ENCODE data around the gene PEX10. TPM values are rescaled to one million over a fixed set of nuclear protein-coding genes. Genes with fewer than 3 reads are reported as not detected.
"Not testable (repeated sequence)": the region's sequence is repeated elsewhere in the genome, so short reads cannot be mapped to it uniquely, and the experiment has no call there.

Gene PEX10
- total and polyA plus RNA-seq, 2 of the 8 experiments (the other 6 are each of a cell fraction or from before 2014, with no cell fraction given) = 24.3 to 26.9 TPM

DNA sequence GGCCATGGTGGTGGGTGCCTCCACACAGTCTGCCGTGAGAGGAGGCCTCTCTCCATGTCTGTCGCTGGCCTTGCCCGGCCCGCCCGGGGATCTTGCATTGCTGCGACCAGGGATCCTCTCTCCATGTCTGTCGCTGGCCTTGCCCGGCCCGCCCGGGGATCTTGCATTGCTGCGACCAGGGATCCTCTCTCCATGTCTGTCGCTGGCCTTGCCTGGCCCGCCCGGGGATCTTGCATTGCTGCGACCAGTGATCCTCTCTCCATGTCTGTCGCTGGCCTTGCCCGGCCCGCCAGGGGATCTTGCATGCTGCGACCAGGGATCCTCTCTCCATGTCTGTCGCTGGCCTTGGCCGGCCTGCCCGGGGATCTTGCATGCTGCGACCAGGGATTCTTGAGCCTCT is 28.0 kb upstream of the PEX10 start:
- H4K91ac ChIP-seq (replicated peaks; ENCODE audit: insufficient read length, low read length); H3K18ac ChIP-seq (ENCODE audit: extremely low read depth, low read length); H3K27ac ChIP-seq (ENCODE audit: low read depth, low read length); H2BK20ac ChIP-seq (ENCODE audit: low read length); H3K36me3 ChIP-seq (ENCODE audit: control insufficient read depth in 2 of 4, insufficient read depth in 4 of 4, low read length in 3 of 4); H3K9ac ChIP-seq (replicated peaks in 1 of 4; ENCODE audit: extremely low read depth in 1 of 4, low read depth in 3 of 4, low read length in 3 of 4); H2AFZ ChIP-seq (ENCODE audit: low read length); H3K23me2 ChIP-seq (ENCODE audit: low read depth, low read length); H4K5ac ChIP-seq (ENCODE audit: insufficient read length, low read depth, low read length); H4K20me1 ChIP-seq (replicated peaks in 1 of 2; ENCODE audit: control insufficient read depth in 1 of 2, insufficient read depth in 2 of 2, low read length in 2 of 2); H2AK5ac ChIP-seq (ENCODE audit: low read depth, low read length); H3K4me2 ChIP-seq (ENCODE audit: insufficient read depth in 1 of 2, low read depth in 2 of 2, low read length in 2 of 2); H3K4me1 ChIP-seq (replicated peaks in 1 of 4; ENCODE audit: control insufficient read depth in 3 of 4, insufficient read depth in 4 of 4, low read length in 3 of 4); POLR2A ChIA-PET (ENCODE audit: partially characterized antibody); H3K79me1 ChIP-seq (ENCODE audit: low read depth, low read length); H3K4me3 ChIP-seq (ENCODE audit: extremely low read depth in 1 of 4, insufficient read depth in 2 of 4, low read depth in 3 of 4, low read length in 4 of 4); H2BK120ac ChIP-seq (replicated peaks; ENCODE audit: low read depth, low read length); H3K56ac ChIP-seq (replicated peaks; ENCODE audit: insufficient read length, low read depth, low read length); H2BK15ac ChIP-seq (ENCODE audit: low read length); H3K23ac ChIP-seq (ENCODE audit: insufficient read length); H2BK5ac ChIP-seq (ENCODE audit: low read depth, low read length); H3K4ac ChIP-seq (replicated peaks; ENCODE audit: insufficient read length, low read depth, low read length); H3K14ac ChIP-seq (ENCODE audit: insufficient read length); H3K79me2 ChIP-seq (ENCODE audit: control insufficient read depth in 1 of 2, insufficient read depth in 2 of 2, low read length in 2 of 2); H4K8ac ChIP-seq (ENCODE audit: extremely low read depth, insufficient read depth, low read length); H2BK12ac ChIP-seq (ENCODE audit: low read depth, low read length); H3K9me3 ChIP-seq (ENCODE audit: insufficient read depth in 2 of 2, low read depth in 1 of 2, low read length in 1 of 2): not testable (repeated sequence)
- CTCF ChIA-PET (ENCODE audit: partially characterized antibody) = interaction anchor here (2.0 kb wide), 1 partner anchor 10 kb away, joined by 11 read pairs; no protein-coding TSS in a partner anchor
- H3K27me3 ChIP-seq (replicated peaks in 1 of 4; ENCODE audit: control insufficient read depth in 3 of 4, extremely low read depth in 1 of 4, insufficient read depth in 3 of 4, low read length in 3 of 4) = peaks cover 18 to 34% (median 28%) of the 10 kb centered on the region in 4 experiments
- peak in 1 of 2 experiments; percentile 71 for DNase-seq (ENCODE audit: low read depth in 1 of 2, low spot score in 2 of 2)
- 94% methylated on average over 23 of the region's 23 CpGs; no CpG with 5 or more reads in 1 of the 2 experiments for WGBS, 2 experiments (ENCODE audit: extremely low coverage in 1 of 2, insufficient coverage in 1 of 2, insufficient read length in 1 of 2, insufficient replicate concordance in 2 of 2, low coverage in 1 of 2, low lambda C conversion rate in 2 of 2, missing lambda C conversion rate in 1 of 2)
- FAIRE-seq = peak; percentile 96

Data from H1 (cell line).